Measurements from ENCODE around the gene PTGFR. TPM values are rescaled to one million over a fixed set of nuclear protein-coding genes. Genes with fewer than 3 reads are reported as not detected.
A peak's percentile ranks its signal among the peaks of the same experiment; 100 is the strongest.

Gene PTGFR
- total and polyA plus RNA-seq, 2 of the 4 experiments (the other 2 are of a cell fraction): 1.7 to 5.4 TPM

GRCh38 chr1:78587211-78587610 is 96.4 kb downstream of the PTGFR start:
- Histone ChIP-seq H4K8ac (ENCODE audit: low read depth in 2 of 2, low read length in 2 of 2) (no peak overlapping the region), H3K36me3 (ENCODE audit: control insufficient read depth, insufficient read depth, low read length) (no peaks in the 10 kb centered on the region), H3K14ac (replicated peaks; ENCODE audit: low read depth, low read length) (no peak overlapping the region), H2BK15ac (ENCODE audit: low read depth, low read length) (no peak overlapping the region), H3K18ac (ENCODE audit: low read depth, low read length) (no peak overlapping the region), H3K4me3 (ENCODE audit: insufficient read depth, low read depth, low read length) (no peak overlapping the region), H3K23ac (ENCODE audit: low read depth, low read length) (no peak overlapping the region), H4K20me1 (ENCODE audit: insufficient read depth, low read length) (no peaks in the 10 kb centered on the region), H3K56ac (ENCODE audit: extremely low read depth, insufficient read depth, low read length) (no peak overlapping the region), H2BK120ac (ENCODE audit: low read depth, low read length) (no peak overlapping the region), H4K5ac (ENCODE audit: low read depth, low read length) (no peak overlapping the region), H3K9ac (ENCODE audit: low read depth, low read length) (no peak overlapping the region), H3K4me1 (ENCODE audit: control insufficient read depth, insufficient read depth, low read length) (peaks cover 3% of the 10 kb centered on the region; the same call in 1 of the 2 replicates), H3K4me2 (ENCODE audit: low read depth, low read length) (no peak overlapping the region), H2BK5ac (ENCODE audit: low read depth, low read length, poor library complexity, severe bottlenecking) (no peak overlapping the region), H4K91ac (ENCODE audit: insufficient read depth, low read depth, low read length) (no peak overlapping the region), H2BK20ac (ENCODE audit: low read depth, low read length) (no peak overlapping the region), H3K79me1 (ENCODE audit: low read depth in 1 of 2, low read length in 2 of 2) (no peaks in the 10 kb centered on the region), H3K9me1 (ENCODE audit: insufficient read depth, low read length) (no peaks in the 10 kb centered on the region; the same call in 1 of the 2 replicates), H2AFZ (replicated peaks; ENCODE audit: low read length, poor library complexity) (no peak overlapping the region), H2AK5ac (ENCODE audit: low read depth, low read length) (no peak overlapping the region), H3K27ac (ENCODE audit: insufficient read depth, low read length) (no peak overlapping the region), H3K9me3 (ENCODE audit: control insufficient read depth, insufficient read depth, low read length) (no peaks in the 10 kb centered on the region), H2AK9ac (replicated peaks; ENCODE audit: low read depth, low read length, poor library complexity) (no peak overlapping the region), H3K4ac (ENCODE audit: low read depth, low read length) (no peak overlapping the region), H3K27me3 (ENCODE audit: control insufficient read depth, insufficient read depth, low read length) (no peaks in the 10 kb centered on the region)
- TF ChIP-seq NFE2L2 (IDR thresholded peaks at IDR 0.05; ENCODE audit: low read depth, low read length) (no peak), ELK1 (IDR thresholded peaks at IDR 0.05; ENCODE audit: borderline replicate concordance, low read depth, low read length) (no peak), RAD21 (IDR thresholded peaks at IDR 0.05; ENCODE audit: low read length) (no peak), FOS (IDR thresholded peaks at IDR 0.05; ENCODE audit: low read depth, low read length) (no peak), POLR2A (IDR thresholded peaks at IDR 0.05; ENCODE audit: low read depth, low read length) (no peak), MXI1 (IDR thresholded peaks at IDR 0.05; ENCODE audit: borderline replicate concordance, low read depth, low read length) (no peak), CHD1 (IDR thresholded peaks at IDR 0.05; ENCODE audit: low read depth, low read length) (no peak), MAFK (IDR thresholded peaks at IDR 0.05; ENCODE audit: low read depth, low read length) (no peak), RFX5 (IDR thresholded peaks at IDR 0.05; ENCODE audit: low read depth, low read length) (no peak), BHLHE40 (IDR thresholded peaks at IDR 0.05; ENCODE audit: low read depth, low read length) (no peak), CTCF (conservative IDR thresholded peaks at IDR 0.05; ENCODE audit: low read depth, low read length) (no peak), CEBPB (IDR thresholded peaks at IDR 0.05; ENCODE audit: low read depth, low read length) (no peak), SMC3 (IDR thresholded peaks at IDR 0.05; ENCODE audit: low read depth, low read length) (no peak), MAZ (IDR thresholded peaks at IDR 0.05; ENCODE audit: borderline replicate concordance, low read depth, low read length) (no peak)
- no TSS peak for BruUV-seq (replicated peaks)
- DNase-seq (no peak), ATAC-seq (ENCODE audit: low read depth) (peak; percentile 40; the same call in 1 of the 2 replicates)
- intact Hi-C loops (cut with micrococcal nuclease) (no loop called here), dilution Hi-C loops (cut with HindIII; ENCODE audit: low sequenced_read_pairs, unreplicated experiment) (no loop called here), in situ Hi-C loops (cut with MboI; ENCODE audit: low sequenced_read_pairs) (no loop called here)
- ChIA-PET POLR2A (ENCODE audit: unreplicated experiment) (no interaction called here), CTCF (interaction anchor here (0.8 kb wide), 1 partner anchor 12 kb away, joined by 3 read pairs; no protein-coding TSS in a partner anchor)
- WGBS, 2 experiments (ENCODE audit: extremely low coverage in 2 of 2, insufficient read length in 1 of 2): no CpG with 5 or more reads among the region's 1 CpG

Data from IMR-90 (cell line).